ENCODE measurements around the gene RSPH6A. TPM values are rescaled to one million over a fixed set of nuclear protein-coding genes. Genes with fewer than 3 reads are reported as not detected.

Gene RSPH6A
- total and polyA plus RNA-seq, 2 of the 13 experiments (the other 11 are each of a cell fraction or from before 2014, with no cell fraction given) = 0.07 TPM; not detected in 1

DNA sequence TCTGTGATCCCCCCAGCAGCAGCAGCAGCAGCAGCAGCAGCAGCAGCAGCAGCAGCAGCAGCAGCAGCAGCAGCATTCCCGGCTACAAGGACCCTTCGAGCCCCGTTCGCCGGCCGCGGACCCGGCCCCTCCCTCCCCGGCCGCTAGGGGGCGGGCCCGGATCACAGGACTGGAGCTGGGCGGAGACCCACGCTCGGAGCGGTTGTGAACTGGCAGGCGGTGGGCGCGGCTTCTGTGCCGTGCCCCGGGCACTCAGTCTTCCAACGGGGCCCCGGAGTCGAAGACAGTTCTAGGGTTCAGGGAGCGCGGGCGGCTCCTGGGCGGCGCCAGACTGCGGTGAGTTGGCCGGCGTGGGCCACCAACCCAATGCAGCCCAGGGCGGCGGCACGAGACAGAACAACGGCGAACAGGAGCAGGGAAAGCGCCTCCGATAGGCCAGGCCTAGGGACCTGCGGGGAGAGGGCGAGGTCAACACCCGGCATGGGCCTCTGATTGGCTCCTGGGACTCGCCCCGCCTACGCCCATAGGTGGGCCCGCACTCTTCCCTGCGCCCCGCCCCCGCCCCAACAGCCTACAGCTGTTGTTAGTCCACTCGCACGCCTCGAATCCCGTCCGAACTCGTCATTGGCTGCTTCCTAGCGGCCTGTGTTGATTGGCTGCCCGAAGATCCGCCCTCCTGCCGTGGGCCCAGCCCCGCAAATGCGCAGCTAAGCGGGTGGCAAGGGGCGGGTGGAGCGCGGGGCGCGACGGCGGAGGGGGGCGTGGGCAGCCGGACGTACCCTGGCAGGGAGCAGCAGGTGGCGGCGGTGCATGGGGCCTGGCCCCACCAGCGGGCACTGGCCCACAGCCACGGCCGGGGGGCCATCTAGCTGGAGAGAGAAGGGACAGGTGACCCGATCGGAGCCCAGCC, 44.7 kb downstream of the RSPH6A start (continued):
- TF ChIP-seq, protein P1, sequence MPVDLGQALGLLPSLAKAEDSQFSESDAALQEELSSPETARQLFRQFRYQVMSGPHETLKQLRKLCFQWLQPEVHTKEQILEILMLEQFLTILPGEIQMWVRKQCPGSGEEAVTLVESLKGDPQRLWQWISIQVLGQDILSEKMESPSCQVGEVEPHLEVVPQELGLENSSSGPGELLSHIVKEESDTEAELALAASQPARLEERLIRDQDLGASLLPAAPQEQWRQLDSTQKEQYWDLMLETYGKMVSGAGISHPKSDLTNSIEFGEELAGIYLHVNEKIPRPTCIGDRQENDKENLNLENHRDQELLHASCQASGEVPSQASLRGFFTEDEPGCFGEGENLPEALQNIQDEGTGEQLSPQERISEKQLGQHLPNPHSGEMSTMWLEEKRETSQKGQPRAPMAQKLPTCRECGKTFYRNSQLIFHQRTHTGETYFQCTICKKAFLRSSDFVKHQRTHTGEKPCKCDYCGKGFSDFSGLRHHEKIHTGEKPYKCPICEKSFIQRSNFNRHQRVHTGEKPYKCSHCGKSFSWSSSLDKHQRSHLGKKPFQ (CRISPR knock-in tag; IDR thresholded peaks at IDR 0.05; ENCODE audit: insufficient replicate concordance) = peak; percentile 87
- TF ChIP-seq ZNF558 (CRISPR knock-in tag; IDR thresholded peaks at IDR 0.05; ENCODE audit: borderline replicate concordance) = peak; percentile 85; the same call in 1 of the 2 replicates
- no peak; the same call in 1 of the 2 replicates for TF ChIP-seq ETV6 (CRISPR knock-in tag; conservative IDR thresholded peaks at IDR 0.05)
- TF ChIP-seq YEATS2 (CRISPR knock-in tag; IDR thresholded peaks at IDR 0.05; ENCODE audit: borderline replicate concordance) = peak; percentile 39; the same call in 1 of the 2 replicates
- TF ChIP-seq IRF2 (CRISPR knock-in tag; IDR thresholded peaks at IDR 0.05) = 0 out of 2 replicates have a peak, but pooled peaks have one; percentile 28
- peak; percentile 25 for TF ChIP-seq YY1 (IDR thresholded peaks at IDR 0.05; ENCODE audit: insufficient read depth, insufficient replicate concordance, low read depth, low read length)
- TF ChIP-seq ZNF10 (CRISPR knock-in tag; IDR thresholded peaks at IDR 0.05; ENCODE audit: borderline replicate concordance, low read depth) = no peak
- 0 out of 2 replicates have a peak, but pooled peaks have one; percentile 57 for TF ChIP-seq KLF13 (CRISPR knock-in tag; IDR thresholded peaks at IDR 0.05)
- TF ChIP-seq TAF1 (CRISPR knock-in tag; IDR thresholded peaks at IDR 0.05) = peak; percentile 71
- no peak for TF ChIP-seq ZNF383 (CRISPR knock-in tag; IDR thresholded peaks at IDR 0.05; ENCODE audit: borderline replicate concordance)
- TF ChIP-seq, protein P2, sequence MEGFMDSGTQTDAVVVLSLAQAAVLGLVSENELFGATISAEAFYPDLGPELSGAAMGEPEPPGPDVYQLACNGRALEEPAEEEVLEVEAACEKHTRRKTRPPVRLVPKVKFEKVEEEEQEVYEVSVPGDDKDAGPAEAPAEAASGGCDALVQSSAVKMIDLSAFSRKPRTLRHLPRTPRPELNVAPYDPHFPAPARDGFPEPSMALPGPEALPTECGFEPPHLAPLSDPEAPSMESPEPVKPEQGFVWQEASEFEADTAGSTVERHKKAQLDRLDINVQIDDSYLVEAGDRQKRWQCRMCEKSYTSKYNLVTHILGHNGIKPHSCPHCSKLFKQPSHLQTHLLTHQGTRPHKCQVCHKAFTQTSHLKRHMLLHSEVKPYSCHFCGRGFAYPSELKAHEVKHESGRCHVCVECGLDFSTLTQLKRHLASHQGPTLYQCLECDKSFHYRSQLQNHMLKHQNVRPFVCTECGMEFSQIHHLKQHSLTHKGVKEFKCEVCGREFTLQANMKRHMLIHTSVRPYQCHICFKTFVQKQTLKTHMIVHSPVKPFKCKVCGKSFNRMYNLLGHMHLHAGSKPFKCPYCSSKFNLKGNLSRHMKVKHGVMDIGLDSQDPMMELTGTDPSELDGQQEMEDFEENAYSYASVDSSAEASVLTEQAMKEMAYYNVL (CRISPR knock-in tag; IDR thresholded peaks at IDR 0.05; ENCODE audit: borderline replicate concordance) = no peak; the same call in 1 of the 2 replicates
- 0 out of 2 replicates have a peak, but pooled peaks have one; percentile 10 for TF ChIP-seq NFE2 (CRISPR knock-in tag; IDR thresholded peaks at IDR 0.05)
- TF ChIP-seq, protein P3, sequence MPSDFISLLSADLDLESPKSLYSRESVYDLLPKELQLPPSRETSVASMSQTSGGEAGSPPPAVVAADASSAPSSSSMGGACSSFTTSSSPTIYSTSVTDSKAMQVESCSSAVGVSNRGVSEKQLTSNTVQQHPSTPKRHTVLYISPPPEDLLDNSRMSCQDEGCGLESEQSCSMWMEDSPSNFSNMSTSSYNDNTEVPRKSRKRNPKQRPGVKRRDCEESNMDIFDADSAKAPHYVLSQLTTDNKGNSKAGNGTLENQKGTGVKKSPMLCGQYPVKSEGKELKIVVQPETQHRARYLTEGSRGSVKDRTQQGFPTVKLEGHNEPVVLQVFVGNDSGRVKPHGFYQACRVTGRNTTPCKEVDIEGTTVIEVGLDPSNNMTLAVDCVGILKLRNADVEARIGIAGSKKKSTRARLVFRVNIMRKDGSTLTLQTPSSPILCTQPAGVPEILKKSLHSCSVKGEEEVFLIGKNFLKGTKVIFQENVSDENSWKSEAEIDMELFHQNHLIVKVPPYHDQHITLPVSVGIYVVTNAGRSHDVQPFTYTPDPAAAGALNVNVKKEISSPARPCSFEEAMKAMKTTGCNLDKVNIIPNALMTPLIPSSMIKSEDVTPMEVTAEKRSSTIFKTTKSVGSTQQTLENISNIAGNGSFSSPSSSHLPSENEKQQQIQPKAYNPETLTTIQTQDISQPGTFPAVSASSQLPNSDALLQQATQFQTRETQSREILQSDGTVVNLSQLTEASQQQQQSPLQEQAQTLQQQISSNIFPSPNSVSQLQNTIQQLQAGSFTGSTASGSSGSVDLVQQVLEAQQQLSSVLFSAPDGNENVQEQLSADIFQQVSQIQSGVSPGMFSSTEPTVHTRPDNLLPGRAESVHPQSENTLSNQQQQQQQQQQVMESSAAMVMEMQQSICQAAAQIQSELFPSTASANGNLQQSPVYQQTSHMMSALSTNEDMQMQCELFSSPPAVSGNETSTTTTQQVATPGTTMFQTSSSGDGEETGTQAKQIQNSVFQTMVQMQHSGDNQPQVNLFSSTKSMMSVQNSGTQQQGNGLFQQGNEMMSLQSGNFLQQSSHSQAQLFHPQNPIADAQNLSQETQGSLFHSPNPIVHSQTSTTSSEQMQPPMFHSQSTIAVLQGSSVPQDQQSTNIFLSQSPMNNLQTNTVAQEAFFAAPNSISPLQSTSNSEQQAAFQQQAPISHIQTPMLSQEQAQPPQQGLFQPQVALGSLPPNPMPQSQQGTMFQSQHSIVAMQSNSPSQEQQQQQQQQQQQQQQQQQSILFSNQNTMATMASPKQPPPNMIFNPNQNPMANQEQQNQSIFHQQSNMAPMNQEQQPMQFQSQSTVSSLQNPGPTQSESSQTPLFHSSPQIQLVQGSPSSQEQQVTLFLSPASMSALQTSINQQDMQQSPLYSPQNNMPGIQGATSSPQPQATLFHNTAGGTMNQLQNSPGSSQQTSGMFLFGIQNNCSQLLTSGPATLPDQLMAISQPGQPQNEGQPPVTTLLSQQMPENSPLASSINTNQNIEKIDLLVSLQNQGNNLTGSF (CRISPR knock-in tag; IDR thresholded peaks at IDR 0.05) = 0 out of 2 replicates have a peak, but pooled peaks have one; percentile 49
- no peak for TF ChIP-seq RORA (CRISPR knock-in tag; IDR thresholded peaks at IDR 0.05)
- no peak for TF ChIP-seq MATR3 (CRISPR knock-in tag; IDR thresholded peaks at IDR 0.05)
- TF ChIP-seq DR1 (CRISPR knock-in tag; IDR thresholded peaks at IDR 0.05) = peak; percentile 52; the same call in 1 of the 2 replicates
- no peak; the same call in 1 of the 2 replicates for TF ChIP-seq ZNF768 (CRISPR knock-in tag; IDR thresholded peaks at IDR 0.05)
- TF ChIP-seq GATA4 (IDR thresholded peaks at IDR 0.05; ENCODE audit: borderline replicate concordance, low read depth) = no peak
- no peak for TF ChIP-seq REXO4 (CRISPR knock-in tag; IDR thresholded peaks at IDR 0.05; ENCODE audit: borderline replicate concordance)

All from HepG2 (cell line).